AG09319 (cell line): ENCODE measurements around the gene RNF14.

ENCODE experiments used
- DNase-seq: peaks from one replicate; pipeline ENCODE4 v3.0.0-alpha.2; 2010; ENCODE audit warnings: low read depth; ENCODE audit errors: extremely low read depth
- CTCF ChIP-seq: IDR thresholded peaks from 2 replicates; pipeline ENCODE4 v1.5.1; 2011; ENCODE audit warnings: low read depth, mild to moderate bottlenecking, inconsistent platforms, low read length, moderate library complexity

Gene RNF14

GRCh38 chr5:142006363-142007236 is 37.7 kb downstream of the RNF14 start:
- no peak for TF ChIP-seq CTCF
- DNase-seq: no peak

- DNase-seq: no peak
These were observed 38.3 kb downstream of the RNF14 start for GRCh38 chr5:142007237-142007544.

GRCh38 chr5:142008813-142009212 is 39.9 kb downstream of the RNF14 start:
- no peak for TF ChIP-seq CTCF
- DNase-seq: no peak

More at GRCh38 chr5:142007237-142007544, 38.3 kb downstream of the RNF14 start:
- no peak for TF ChIP-seq CTCF

GRCh38 chr5:142009886-142010285 is 41.0 kb downstream of the RNF14 start:
- DNase-seq: no peak
- TF ChIP-seq CTCF: no peak

GRCh38 chr5:142011572-142012185 is 42.8 kb downstream of the RNF14 start:
- no peak for TF ChIP-seq CTCF
- no peak for DNase-seq

- peak; percentile 48 for TF ChIP-seq CTCF
- DNase-seq: no peak
These were observed 43.4 kb downstream of the RNF14 start for GRCh38 chr5:142012186-142012785.

GRCh38 chr5:142012792-142013388 is 44.0 kb downstream of the RNF14 start, which contains the start of gene GNPDA1:
Gene GNPDA1, minus strand, starts transcription at chr5:142013027. Its CDS starts 992 bp downstream, at chr5:142012035.
- DNase-seq: no peak
- no peak; the same call in 1 of the 2 replicates for TF ChIP-seq CTCF
